Thyroid gland (tissue), 4 donors: ENCODE measurements around the gene RALBP1. TPM values are rescaled to one million over a fixed set of nuclear protein-coding genes. Genes with fewer than 3 reads are reported as not detected.

ENCODE experiments used
- DNase-seq, 2 donors: peaks; one replicate each; pipeline ENCODE4 v3.0.0-alpha.2; 2019
- H3K27ac ChIP-seq, 3 donors: fragments of 200-600 bp; sonication (generic); 1 replicate in 2 of 3; 2 replicates in 1 of 3; pipeline ENCODE4 v1.5.1; 2016 to 2019; ENCODE audit warnings: mild to moderate bottlenecking in 1 of 3, moderate library complexity in 1 of 3
- H3K27me3 ChIP-seq: fragments of 200-600 bp; sonication (generic); one replicate; pipeline ENCODE4 v1.5.1; 2019
- H3K36me3 ChIP-seq, 2 donors: fragments of 200-600 bp; sonication (generic); one replicate each; pipeline ENCODE4 v1.5.1; 2016 to 2019
- H3K4me1 ChIP-seq, 2 donors: fragments of 200-600 bp; sonication (generic); one replicate each; pipeline ENCODE4 v1.5.1; 2017 to 2019
- H3K4me3 ChIP-seq, 3 donors: fragments of 200-600 bp; sonication (generic); replicated peaks in 1 of 3; 1 replicate in 2 of 3; 2 replicates in 1 of 3; pipeline ENCODE4 v1.5.1; 2016; ENCODE audit warnings: mild to moderate bottlenecking in 1 of 3
- H3K9me3 ChIP-seq: fragments of 200-600 bp; sonication (generic); one replicate; pipeline ENCODE4 v1.5.1; 2017
- CTCF ChIP-seq, 6 experiments: fragments of 200-600 bp in 3 of 6; fragments of 450-650 bp in 3 of 6; sonication (generic) in 3 of 6; IDR thresholded peaks; one replicate each; pipeline ENCODE4 v1.5.1; 2016 to 2019; ENCODE audit warnings: antibody characterized with exemption in 6 of 6, mild to moderate bottlenecking in 2 of 6, inconsistent platforms in 1 of 6, moderate library complexity in 1 of 6
- POLR2A ChIP-seq, 2 donors: fragments of 450-650 bp; IDR thresholded peaks; one replicate each; pipeline ENCODE4 v1.6.1; 2017; ENCODE audit warnings: antibody characterized with exemption in 2 of 2, mild to moderate bottlenecking in 2 of 2, moderate library complexity in 1 of 2
- WGBS, 2 donors: methylation state at CpG; one replicate each; pipeline ENCODE4 v1.1.5; 2017; 5-methylcytosine and 5-hydroxymethylcytosine counted together
- intact Hi-C: fragments of 100-400 bp; cut with DNase I; formaldehyde crosslinking; loops from one replicate; pipeline ENCODE4 v1.15.1; 2023
- total RNA-seq, 4 donors: library from RNA; depleted of rRNA; stranded (reverse); fragments of >200 nt; gene quantifications; one replicate each; pipeline ENCODE4 v1.2.3, GENCODE V29; 2016

Gene RALBP1
- total RNA-seq, 4 donors from 2014 or later: 46.6 to 69.9 (median 62.8) TPM

DNA sequence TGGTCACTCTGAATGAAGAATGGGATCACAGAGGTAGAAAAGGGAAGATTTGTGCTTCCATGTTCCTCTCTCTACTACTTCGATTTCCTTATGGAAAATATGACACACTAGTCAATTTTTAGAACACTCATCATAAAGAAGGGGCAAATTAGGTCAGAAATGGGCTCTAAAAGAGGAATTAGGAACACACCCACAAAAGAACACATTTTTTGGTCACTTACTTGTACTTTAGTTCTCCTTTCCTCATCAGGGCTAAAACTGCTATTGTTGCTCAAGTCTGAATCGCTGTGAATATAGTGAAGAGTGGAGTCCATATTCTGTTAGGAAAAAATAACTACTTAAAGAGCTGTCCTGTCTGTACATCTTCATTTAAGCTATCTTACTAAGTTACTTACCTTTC is 86.4 kb downstream of the RALBP1 start:
- peaks cover 14 to 19% of the 10 kb centered on the region in 2 donors for H3K36me3 ChIP-seq
- TF ChIP-seq POLR2A (IDR thresholded peaks at IDR 0.05): no peak
- no peak for TF ChIP-seq CTCF (IDR thresholded peaks at IDR 0.05)
- 86 to 92% methylated on average over 2 of the region's 2 CpGs for WGBS, 2 donors
- no peak overlapping the region for H3K27ac ChIP-seq
- H3K4me1 ChIP-seq: peaks cover 22 to 37% of the 10 kb centered on the region in 2 donors
- no peaks in the 10 kb centered on the region for H3K27me3 ChIP-seq
- H3K4me3 ChIP-seq: no peak overlapping the region
- DNase-seq: no peak
- intact Hi-C loops: no loop called here
- no peaks in the 10 kb centered on the region for H3K9me3 ChIP-seq

DNA sequence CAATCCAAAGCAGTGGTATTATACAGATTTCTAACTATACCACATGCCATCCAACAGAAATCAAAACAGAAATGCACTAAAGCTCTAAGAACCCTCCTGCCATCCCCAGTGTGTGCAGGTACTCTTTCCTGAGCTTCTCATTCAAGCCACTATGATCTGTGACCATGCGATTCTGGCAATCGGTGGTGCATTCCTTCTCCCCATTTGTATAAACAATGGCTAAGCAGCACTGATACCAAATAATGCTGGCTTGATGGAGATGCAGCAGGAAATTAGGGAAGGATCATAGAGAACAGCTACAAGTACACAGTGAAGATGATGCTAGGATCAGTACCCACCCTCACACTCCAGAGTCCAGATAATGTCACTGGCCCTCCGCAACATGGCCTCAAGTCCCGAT is 87.3 kb downstream of the RALBP1 start:
- H3K9me3 ChIP-seq: no peaks in the 10 kb centered on the region
- no peak overlapping the region for H3K4me3 ChIP-seq
- no peak overlapping the region for H3K27ac ChIP-seq
- TF ChIP-seq POLR2A (IDR thresholded peaks at IDR 0.05) (no peak), CTCF (IDR thresholded peaks at IDR 0.05) (no peak)
- H3K36me3 ChIP-seq: peaks cover 7 to 16% of the 10 kb centered on the region in 2 donors
- 63 to 68% methylated on average over 4 of the region's 4 CpGs for WGBS, 2 donors
- H3K27me3 ChIP-seq: no peaks in the 10 kb centered on the region
- DNase-seq: peak; percentile 43 to 59
- H3K4me1 ChIP-seq: peaks cover 22 to 37% of the 10 kb centered on the region in 2 donors
- intact Hi-C loops: no loop called here

DNA sequence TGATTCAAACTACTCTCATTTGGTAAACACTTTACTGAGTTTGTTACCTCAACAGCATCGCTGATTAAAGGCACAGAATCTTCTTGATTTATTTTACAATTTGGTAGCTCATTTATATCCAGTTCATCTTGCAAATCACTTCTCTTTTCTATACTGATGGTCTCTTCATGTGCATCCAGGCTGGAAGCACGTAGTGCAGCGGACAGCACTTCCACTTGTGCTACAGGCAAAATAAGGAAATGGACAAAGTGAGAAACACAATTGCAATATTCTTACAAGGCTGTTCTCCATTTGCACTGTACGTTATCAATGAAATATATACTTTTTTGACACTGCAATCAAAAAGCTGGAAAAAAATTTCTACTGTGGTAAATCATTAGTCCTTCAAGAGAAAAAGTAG is 88.0 kb downstream of the RALBP1 start:
- H3K36me3 ChIP-seq: peaks cover 7 to 16% of the 10 kb centered on the region in 2 donors
- H3K4me1 ChIP-seq: peaks cover 22 to 37% of the 10 kb centered on the region in 2 donors
- no peak for DNase-seq
- no peak overlapping the region for H3K4me3 ChIP-seq
- no peaks in the 10 kb centered on the region for H3K9me3 ChIP-seq
- TF ChIP-seq POLR2A (IDR thresholded peaks at IDR 0.05): no peak
- no peak for TF ChIP-seq CTCF (IDR thresholded peaks at IDR 0.05)
- H3K27ac ChIP-seq: no peak overlapping the region
- WGBS, 2 donors: 93 to 97% methylated on average over 4 of the region's 4 CpGs
- H3K27me3 ChIP-seq: no peaks in the 10 kb centered on the region
- intact Hi-C loops: no loop called here

- no peaks in the 10 kb centered on the region for H3K9me3 ChIP-seq
- DNase-seq: no peak
- no peaks in the 10 kb centered on the region for H3K27me3 ChIP-seq
- WGBS, 2 donors: 14 to 41% methylated on average over 2 of the region's 2 CpGs
- no peak overlapping the region for H3K4me3 ChIP-seq
- peak overlapping the region in 2 of 3 donors; percentile 1 to 18 for H3K27ac ChIP-seq
- TF ChIP-seq CTCF (IDR thresholded peaks at IDR 0.05) (no peak), POLR2A (IDR thresholded peaks at IDR 0.05) (no peak)
- H3K36me3 ChIP-seq: peaks cover 0 to 25% of the 10 kb centered on the region in 2 donors
- H3K4me1 ChIP-seq: peaks cover 22 to 37% of the 10 kb centered on the region in 2 donors
- intact Hi-C loops: no loop called here
Measured at GRCh38 chr18:9565407-9565806, 90.1 kb downstream of the RALBP1 start.

- peaks cover 0 to 10% of the 10 kb centered on the region in 2 donors for H3K36me3 ChIP-seq
- no peak for DNase-seq
- peaks cover 22 to 24% of the 10 kb centered on the region in 2 donors for H3K4me1 ChIP-seq
- no peak overlapping the region for H3K27ac ChIP-seq
- no peaks in the 10 kb centered on the region for H3K9me3 ChIP-seq
- no peak overlapping the region for H3K4me3 ChIP-seq
- intact Hi-C loops: no loop called here
- H3K27me3 ChIP-seq: no peaks in the 10 kb centered on the region
- TF ChIP-seq POLR2A (IDR thresholded peaks at IDR 0.05) (no peak), CTCF (IDR thresholded peaks at IDR 0.05) (no peak)
Measured at GRCh38 chr18:9568186-9568585, 92.9 kb downstream of the RALBP1 start.
